Adipocyte (in vitro differentiated cells): ENCODE data around the gene CACNA2D2.
A peak's percentile ranks its signal among the peaks of the same experiment; 100 is the strongest.

Experiments
- DNase-seq: peaks from one replicate; pipeline ENCODE4 v3.0.0-alpha.2; 2015; ENCODE audit warnings: low read depth
- H3K27me3 ChIP-seq: replicated peaks from 2 replicates; pipeline ENCODE4 v1.7.0; 2013; ENCODE audit warnings: mild to moderate bottlenecking, low read length, moderate library complexity; ENCODE audit not compliant: control insufficient read depth, insufficient read depth
- H3K36me3 ChIP-seq: 2 replicates; pipeline ENCODE4 v1.7.0; 2013; ENCODE audit warnings: low read length, mild to moderate bottlenecking, moderate library complexity; ENCODE audit not compliant: control insufficient read depth, insufficient read depth, severe bottlenecking
- H3K4me1 ChIP-seq: 2 replicates; pipeline ENCODE4 v1.7.0; 2013; ENCODE audit warnings: mild to moderate bottlenecking, low read length, moderate library complexity; ENCODE audit not compliant: control insufficient read depth, insufficient read depth
- H3K4me3 ChIP-seq: 2 replicates; pipeline ENCODE4 v1.7.0; 2013; ENCODE audit warnings: mild to moderate bottlenecking, low read length, moderate library complexity
- H3K9ac ChIP-seq: 2 replicates; pipeline ENCODE4 v1.7.0; 2013; ENCODE audit warnings: mild to moderate bottlenecking, low read length, moderate library complexity
- H3K9me3 ChIP-seq: 2 replicates; pipeline ENCODE4 v1.7.0; 2013; ENCODE audit warnings: mild to moderate bottlenecking, low read length, moderate library complexity; ENCODE audit not compliant: control insufficient read depth

The CACNA2D2 gene

DNA sequence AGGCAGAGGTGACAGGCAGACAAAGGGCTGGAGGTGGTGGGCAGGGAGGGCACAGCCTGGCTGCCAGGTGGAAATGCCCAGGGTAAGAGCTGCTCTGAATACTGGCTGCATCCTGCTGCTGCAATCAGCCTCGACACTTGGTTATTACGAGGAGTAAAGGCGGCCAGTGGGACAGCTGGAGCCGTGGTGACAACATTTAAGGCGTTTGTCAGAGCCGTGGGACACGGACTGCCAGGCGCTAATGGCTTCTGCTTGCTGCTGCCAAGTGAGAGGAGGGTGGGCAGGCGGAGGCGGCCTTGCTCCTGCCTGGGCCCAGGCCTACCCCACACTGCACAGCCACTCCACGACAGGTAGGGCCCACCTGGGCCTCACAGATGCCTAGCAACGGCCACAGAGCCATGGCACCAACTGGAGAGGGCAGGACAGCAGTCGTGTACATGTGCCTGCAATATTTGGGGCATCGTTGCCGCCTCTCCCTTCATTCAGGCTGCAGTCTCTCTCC is 94.9 kb downstream of the CACNA2D2 start:
- H3K36me3 ChIP-seq: no peaks in the 10 kb centered on the region
- H3K9ac ChIP-seq: no peak overlapping the region
- no peak overlapping the region for H3K4me3 ChIP-seq
- peaks cover 63% of the 10 kb centered on the region for H3K27me3 ChIP-seq
- no peaks in the 10 kb centered on the region for H3K9me3 ChIP-seq
- no peak for DNase-seq
- no peaks in the 10 kb centered on the region for H3K4me1 ChIP-seq

DNA sequence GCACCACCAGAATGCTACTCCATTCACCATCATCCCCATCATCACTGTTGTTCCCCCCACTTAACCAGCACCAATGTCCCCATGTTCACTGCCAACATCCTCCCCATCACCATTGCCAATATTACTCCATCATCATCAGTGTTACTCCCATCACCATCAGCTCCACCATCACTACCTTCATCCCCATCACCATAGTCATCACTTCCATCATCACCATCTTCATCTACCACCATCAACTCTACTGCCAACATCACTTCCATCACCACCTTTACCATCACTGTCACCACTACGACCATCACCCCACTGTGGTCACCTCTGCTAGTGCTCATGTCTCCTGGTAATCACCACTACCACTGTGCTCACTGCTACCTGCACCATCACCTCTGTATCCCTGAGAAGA is 96.9 kb downstream of the CACNA2D2 start:
- Histone ChIP-seq H3K27me3 (peaks cover 53% of the 10 kb centered on the region), H3K36me3 (no peaks in the 10 kb centered on the region), H3K9ac (no peak overlapping the region), H3K4me1 (peaks cover 6% of the 10 kb centered on the region), H3K9me3 (no peaks in the 10 kb centered on the region), H3K4me3 (no peak overlapping the region)
- DNase-seq: no peak

DNA sequence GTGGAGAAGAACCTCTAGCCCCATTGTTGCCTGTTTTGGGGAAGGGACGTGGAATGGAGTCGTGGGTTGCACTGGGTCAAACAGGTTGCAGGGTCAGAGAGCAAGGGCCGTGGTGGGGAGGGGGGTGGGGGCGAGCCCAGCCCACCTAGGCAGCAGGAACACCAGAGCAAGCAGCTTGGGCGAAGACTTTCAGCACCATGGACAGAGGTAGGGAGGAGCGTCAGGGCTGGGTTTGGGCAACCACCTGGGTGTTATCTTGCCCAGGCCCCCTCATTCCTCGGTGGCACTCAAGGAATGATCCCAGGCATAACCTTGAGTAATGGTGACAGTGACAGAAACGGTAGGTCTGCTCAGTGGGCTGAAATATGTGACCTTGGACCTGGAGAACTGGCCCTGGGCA is 98.2 kb downstream of the CACNA2D2 start:
- peak; percentile 54 for DNase-seq
- H3K4me1 ChIP-seq: peaks cover 6% of the 10 kb centered on the region
- H3K27me3 ChIP-seq: peaks cover 41% of the 10 kb centered on the region
- H3K9me3 ChIP-seq: no peaks in the 10 kb centered on the region
- H3K36me3 ChIP-seq: no peaks in the 10 kb centered on the region
- no peak overlapping the region for H3K9ac ChIP-seq
- H3K4me3 ChIP-seq: no peak overlapping the region

DNA sequence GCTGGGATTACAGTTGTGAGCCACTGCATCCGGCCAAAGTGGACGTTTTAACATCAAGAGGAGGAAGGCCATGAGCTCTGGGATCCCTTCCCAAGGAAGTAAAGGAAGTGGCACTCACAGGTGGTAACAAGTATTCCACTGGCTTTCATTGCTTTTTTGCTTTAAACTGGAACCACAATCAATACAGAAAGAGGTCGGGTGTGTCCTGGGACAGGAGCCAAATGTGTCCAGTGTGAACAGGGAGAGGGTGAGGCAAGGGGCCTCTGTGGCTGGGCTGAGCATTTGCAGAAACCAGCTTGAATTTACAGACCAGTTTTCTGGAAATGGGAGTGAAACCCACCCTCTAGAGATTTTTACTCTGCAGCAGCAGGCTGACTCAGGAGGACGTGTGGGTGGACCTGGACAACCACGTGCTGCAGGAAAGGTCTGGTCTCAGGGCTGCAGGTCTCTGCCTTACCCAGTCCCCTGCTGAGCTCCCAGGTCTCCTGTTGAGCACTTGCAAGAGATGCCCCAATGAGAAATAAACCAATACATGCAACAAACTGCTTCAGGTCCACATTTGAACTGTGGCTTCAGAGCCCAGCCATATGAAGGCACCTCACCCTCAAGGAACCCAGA is 101.3 kb downstream of the CACNA2D2 start:
- Histone ChIP-seq H3K4me3 (no peak overlapping the region), H3K27me3 (peaks cover 33% of the 10 kb centered on the region), H3K4me1 (peaks cover 6% of the 10 kb centered on the region), H3K9ac (no peak overlapping the region), H3K36me3 (no peaks in the 10 kb centered on the region), H3K9me3 (no peaks in the 10 kb centered on the region)
- no peak for DNase-seq

DNA sequence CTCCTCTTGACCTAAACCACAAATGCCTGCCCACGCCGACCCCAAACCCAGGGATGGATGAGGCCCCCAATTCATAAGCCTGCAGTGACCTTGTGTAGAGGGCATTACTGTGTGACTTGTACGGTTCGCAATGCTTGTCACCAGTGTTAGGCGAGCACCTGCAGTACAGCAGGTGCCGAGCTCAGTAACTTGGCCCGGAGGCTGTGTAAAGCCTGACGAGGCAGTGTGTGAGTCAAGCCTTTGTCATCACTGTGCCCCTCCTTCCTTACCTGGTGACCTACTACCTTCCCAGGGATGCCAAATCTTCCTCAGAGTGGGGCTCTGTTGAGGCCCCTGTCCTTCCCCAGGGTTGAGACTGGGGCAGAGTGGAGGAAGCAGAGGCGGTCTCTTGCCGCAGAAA is 106.9 kb downstream of the CACNA2D2 start:
- no peaks in the 10 kb centered on the region for H3K4me1 ChIP-seq
- H3K9ac ChIP-seq: no peak overlapping the region
- no peak for DNase-seq
- H3K27me3 ChIP-seq: peaks cover 53% of the 10 kb centered on the region
- H3K4me3 ChIP-seq: no peak overlapping the region
- no peaks in the 10 kb centered on the region for H3K36me3 ChIP-seq
- H3K9me3 ChIP-seq: no peaks in the 10 kb centered on the region

DNA sequence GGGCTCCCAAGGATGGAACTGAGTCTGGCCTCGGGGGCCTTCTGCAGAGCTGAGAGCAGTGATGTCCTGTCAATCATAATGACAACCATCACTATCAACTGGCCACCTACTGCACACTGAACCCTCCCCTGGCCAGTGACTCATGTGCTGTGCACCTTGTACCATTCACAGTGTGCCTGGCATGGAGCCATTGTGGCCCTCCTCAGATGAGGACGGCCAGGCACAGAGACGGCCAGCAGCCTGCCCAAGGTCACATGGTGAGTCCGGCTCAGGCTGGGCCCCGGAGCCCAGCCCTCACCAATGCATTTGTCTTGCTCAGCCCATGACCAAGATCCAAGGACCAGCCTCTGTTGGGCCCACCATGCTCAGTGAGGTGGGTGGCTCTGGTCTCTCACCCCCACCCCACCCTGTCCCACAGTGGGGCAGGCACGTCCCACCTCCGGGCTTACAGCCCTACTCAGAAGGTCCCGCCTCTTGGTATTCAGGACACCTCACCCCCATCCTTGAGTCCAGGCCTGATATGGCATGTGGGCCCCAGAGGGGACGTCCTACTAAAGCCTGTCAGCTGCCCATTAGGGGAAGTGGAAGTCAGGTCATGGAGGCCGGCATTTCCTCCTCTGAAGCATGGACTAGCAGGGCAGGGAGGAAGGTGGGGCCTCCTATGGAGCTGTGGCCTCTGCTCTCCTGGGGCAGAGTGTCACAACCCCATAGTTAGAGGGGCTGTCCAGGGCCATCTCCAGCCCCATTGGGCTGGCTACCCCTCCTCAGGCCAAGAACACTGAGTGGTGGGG is 108.2 kb downstream of the CACNA2D2 start:
- no peak overlapping the region for H3K4me3 ChIP-seq
- H3K36me3 ChIP-seq: no peaks in the 10 kb centered on the region
- H3K4me1 ChIP-seq: no peaks in the 10 kb centered on the region
- H3K9me3 ChIP-seq: no peaks in the 10 kb centered on the region
- DNase-seq: no peak
- peaks cover 53% of the 10 kb centered on the region for H3K27me3 ChIP-seq
- no peak overlapping the region for H3K9ac ChIP-seq

DNA sequence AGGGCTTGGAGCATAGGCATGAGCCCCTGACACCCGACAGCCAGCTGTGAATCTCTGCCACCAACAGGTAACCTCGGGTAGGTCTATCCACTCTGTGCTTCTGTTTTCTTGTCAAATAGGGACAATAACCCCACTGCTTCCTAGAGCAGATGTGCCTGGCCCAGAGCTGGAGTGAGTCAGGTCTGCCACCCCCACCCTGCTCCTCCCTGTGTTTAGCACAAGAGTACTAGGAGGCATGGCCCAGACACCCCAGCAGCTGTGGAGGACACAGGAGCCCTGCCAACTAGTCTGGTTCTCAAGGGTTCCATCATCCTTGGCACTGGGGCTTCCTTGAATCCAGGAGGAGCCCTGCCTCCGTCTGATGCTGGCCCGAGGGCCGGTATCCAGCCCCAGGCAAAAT is 110.4 kb downstream of the CACNA2D2 start:
- Histone ChIP-seq H3K4me3 (no peak overlapping the region), H3K4me1 (no peaks in the 10 kb centered on the region), H3K27me3 (peaks cover 44% of the 10 kb centered on the region), H3K9ac (no peak overlapping the region), H3K9me3 (no peaks in the 10 kb centered on the region), H3K36me3 (no peaks in the 10 kb centered on the region)
- no peak for DNase-seq

DNA sequence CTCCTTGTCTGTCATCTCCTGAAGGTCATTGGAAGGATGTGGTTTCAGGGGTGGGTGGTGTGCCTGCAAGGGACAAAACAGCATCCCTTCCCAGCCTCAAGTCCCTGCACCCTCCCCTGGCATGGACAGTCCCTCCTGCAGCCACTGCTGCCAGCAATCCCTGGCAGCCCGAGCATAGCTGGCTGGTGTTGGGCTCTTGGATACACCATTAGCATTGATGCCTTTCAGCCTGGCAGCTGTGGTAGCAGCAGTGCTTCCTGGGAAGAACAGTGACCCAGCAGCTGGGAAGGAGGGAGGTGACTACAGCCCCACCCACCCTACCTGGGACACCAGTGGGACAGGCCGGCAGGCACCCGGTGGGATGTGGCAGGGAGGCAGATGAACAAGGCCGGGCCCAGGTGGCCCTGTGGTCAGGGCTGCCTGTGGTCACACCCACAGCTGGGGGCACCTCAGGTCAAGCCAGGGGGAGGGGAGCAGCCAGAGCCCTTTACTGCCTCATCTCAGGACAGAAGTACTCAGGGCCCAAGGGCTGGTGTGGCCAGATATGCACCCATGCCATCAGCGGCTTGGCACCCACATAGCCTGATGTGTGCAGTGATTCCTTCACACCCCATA is 111.2 kb downstream of the CACNA2D2 start:
- H3K9me3 ChIP-seq: no peaks in the 10 kb centered on the region
- H3K4me3 ChIP-seq: no peak overlapping the region
- peaks cover 42% of the 10 kb centered on the region for H3K27me3 ChIP-seq
- H3K9ac ChIP-seq: no peak overlapping the region
- no peak for DNase-seq
- no peaks in the 10 kb centered on the region for H3K36me3 ChIP-seq
- no peaks in the 10 kb centered on the region for H3K4me1 ChIP-seq

DNA sequence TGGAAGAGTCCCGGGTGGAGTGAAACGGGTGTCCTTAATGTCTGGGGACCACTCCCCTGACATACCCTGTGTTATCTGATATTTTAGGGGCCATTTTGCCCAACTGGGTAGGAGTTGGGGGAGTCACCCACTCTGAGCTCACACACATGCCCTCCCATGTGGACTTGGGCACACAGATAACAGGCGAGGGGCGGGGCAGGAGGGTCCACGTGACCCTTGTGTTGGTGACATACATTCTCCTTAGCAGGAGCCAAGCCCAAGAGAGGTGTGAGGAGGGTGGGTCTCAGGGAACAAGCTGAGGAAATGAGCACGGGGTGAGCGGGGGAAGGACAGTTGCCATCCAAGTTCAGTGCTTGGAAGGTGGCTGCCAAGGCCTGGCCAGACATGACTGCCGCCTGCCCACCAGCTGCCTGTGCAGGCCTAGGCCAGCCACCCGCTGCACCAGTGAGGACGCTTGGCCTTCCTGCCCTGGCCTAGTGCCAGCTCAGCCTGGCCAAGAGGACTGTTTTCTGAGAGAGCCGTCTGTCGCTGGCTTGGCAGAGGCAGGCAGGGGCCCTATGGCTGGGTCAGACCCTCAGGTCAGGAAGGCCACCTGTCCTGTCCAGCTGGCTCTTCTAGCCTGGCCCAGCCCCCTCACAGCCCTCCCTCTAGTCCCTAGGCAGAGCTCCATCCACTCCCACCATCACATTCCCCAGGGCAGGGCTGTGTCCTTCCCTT is 112.8 kb downstream of the CACNA2D2 start:
- Histone ChIP-seq H3K27me3 (peaks cover 48% of the 10 kb centered on the region), H3K9me3 (no peaks in the 10 kb centered on the region), H3K4me1 (no peaks in the 10 kb centered on the region), H3K9ac (no peak overlapping the region), H3K4me3 (no peak overlapping the region), H3K36me3 (no peaks in the 10 kb centered on the region)
- DNase-seq: no peak

DNA sequence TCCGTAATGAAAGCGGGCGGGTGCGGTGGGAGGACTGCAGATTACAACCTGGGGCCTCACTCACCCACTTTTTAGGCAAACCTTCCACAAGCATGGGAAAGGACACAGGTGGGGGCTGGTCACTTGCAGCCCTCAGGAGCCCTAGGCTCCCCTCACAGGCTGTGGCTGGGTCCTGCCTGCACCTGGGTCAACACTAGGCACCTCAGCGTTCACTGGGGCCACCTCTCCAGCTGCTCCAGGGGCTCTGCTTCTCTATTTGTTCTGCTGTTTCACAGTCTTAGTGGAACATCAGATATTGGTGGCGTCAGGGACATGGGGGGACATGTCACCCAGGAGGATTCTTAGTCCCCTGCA is 114.0 kb downstream of the CACNA2D2 start:
- DNase-seq: no peak
- Histone ChIP-seq H3K4me1 (no peaks in the 10 kb centered on the region), H3K36me3 (no peaks in the 10 kb centered on the region), H3K4me3 (no peak overlapping the region), H3K9me3 (no peaks in the 10 kb centered on the region), H3K9ac (no peak overlapping the region), H3K27me3 (peaks cover 46% of the 10 kb centered on the region)
